Gastroesophageal sphincter (tissue), 3 donors: ENCODE measurements around the gene HAUS5.

Experiments used
- POLR2A ChIP-seq, 2 donors: fragments of 450-650 bp; IDR thresholded peaks; one replicate each; pipeline ENCODE4 v1.6.1; 2017; ENCODE audit warnings: antibody characterized with exemption in 2 of 2, mild to moderate bottlenecking in 2 of 2, moderate library complexity in 1 of 2
- TF ChIP-seq, protein P1 (sequence below), 4 experiments: fragments of 200-600 bp in 2 of 4; fragments of 450-650 bp in 2 of 4; sonication (generic) in 1 of 4; IDR thresholded peaks; one replicate each; pipeline ENCODE4 v1.5.1; 2017 to 2019; ENCODE audit warnings: antibody characterized with exemption in 4 of 4, mild to moderate bottlenecking in 2 of 4, moderate library complexity in 2 of 4

GRCh38 chr19:35633727-35634440 is 21.3 kb downstream of the HAUS5 start:
- no peak for TF ChIP-seq POLR2A (IDR thresholded peaks at IDR 0.05)
- TF ChIP-seq, protein P1, sequence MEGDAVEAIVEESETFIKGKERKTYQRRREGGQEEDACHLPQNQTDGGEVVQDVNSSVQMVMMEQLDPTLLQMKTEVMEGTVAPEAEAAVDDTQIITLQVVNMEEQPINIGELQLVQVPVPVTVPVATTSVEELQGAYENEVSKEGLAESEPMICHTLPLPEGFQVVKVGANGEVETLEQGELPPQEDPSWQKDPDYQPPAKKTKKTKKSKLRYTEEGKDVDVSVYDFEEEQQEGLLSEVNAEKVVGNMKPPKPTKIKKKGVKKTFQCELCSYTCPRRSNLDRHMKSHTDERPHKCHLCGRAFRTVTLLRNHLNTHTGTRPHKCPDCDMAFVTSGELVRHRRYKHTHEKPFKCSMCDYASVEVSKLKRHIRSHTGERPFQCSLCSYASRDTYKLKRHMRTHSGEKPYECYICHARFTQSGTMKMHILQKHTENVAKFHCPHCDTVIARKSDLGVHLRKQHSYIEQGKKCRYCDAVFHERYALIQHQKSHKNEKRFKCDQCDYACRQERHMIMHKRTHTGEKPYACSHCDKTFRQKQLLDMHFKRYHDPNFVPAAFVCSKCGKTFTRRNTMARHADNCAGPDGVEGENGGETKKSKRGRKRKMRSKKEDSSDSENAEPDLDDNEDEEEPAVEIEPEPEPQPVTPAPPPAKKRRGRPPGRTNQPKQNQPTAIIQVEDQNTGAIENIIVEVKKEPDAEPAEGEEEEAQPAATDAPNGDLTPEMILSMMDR (IDR thresholded peaks at IDR 0.05), result no peak
